ENCODE measurements around the gene MMP24OS.

The MMP24OS gene

DNA sequence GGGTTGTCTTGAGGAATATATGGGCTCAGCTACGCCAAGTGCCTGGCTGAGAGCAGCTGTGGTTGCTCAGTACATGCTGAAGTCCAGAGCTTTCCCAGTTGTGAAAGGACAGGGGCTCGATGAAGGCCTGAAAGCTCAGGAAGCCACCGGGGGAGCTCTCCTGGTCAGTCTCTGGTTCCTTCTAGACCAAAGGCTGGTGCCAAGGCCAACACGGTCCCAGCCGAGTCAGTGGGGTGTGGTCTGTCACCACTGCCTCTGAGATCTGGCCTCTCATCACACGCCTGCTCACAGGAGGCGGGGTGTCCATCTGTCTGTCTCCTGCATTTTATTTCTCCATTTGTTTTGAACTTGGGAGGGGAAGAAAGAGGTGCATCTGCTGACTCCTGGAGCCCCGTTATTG lies 19.2 kb upstream of the MMP24OS start:
- no peaks in the 10 kb centered on the region for H3K9me3 ChIP-seq (ENCODE audit: control insufficient read depth, insufficient read depth, low read length)
- no peak overlapping the region for H3K9ac ChIP-seq (ENCODE audit: low read depth, low read length)
- no peaks in the 10 kb centered on the region for H3K4me1 ChIP-seq (ENCODE audit: control insufficient read depth, insufficient read depth, low read length)
- H3K27me3 ChIP-seq (ENCODE audit: control insufficient read depth, insufficient read depth, low read length), result no peaks in the 10 kb centered on the region
- H3K36me3 ChIP-seq (ENCODE audit: control insufficient read depth, insufficient read depth, low read length), result no peaks in the 10 kb centered on the region
- H3K27ac ChIP-seq (ENCODE audit: low read depth, low read length), result no peak overlapping the region
- no peak overlapping the region for H3K4me3 ChIP-seq (ENCODE audit: low read depth, low read length)

DNA sequence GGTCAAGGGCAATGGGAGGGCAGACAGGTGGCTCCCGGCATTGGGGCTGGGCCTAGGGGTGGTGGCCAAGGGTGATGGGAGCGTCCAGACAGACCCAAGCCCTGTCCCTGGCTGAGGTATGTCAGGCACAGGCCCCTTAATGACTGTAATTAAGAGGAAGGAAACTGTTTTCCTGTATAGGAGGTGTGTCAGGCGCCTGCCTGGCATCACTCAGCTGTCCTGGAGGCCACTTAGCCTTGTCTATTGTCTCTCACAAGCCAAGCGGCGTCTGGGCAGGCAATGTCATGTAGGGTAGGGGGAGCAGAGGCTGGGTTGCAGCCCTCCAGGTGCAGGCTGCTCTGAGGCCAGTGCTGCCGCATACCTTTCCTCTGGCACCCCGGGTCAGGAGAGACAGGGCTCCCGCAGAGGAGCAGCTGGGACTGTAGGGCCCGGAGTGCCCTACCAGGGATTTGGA lies 18.2 kb upstream of the MMP24OS start:
- Histone ChIP-seq H3K36me3 (ENCODE audit: control insufficient read depth, insufficient read depth, low read length) (no peaks in the 10 kb centered on the region), H3K9ac (ENCODE audit: low read depth, low read length) (no peak overlapping the region), H3K27me3 (ENCODE audit: control insufficient read depth, insufficient read depth, low read length) (no peaks in the 10 kb centered on the region), H3K9me3 (ENCODE audit: control insufficient read depth, insufficient read depth, low read length) (no peaks in the 10 kb centered on the region), H3K4me1 (ENCODE audit: control insufficient read depth, insufficient read depth, low read length) (no peaks in the 10 kb centered on the region), H3K4me3 (ENCODE audit: low read depth, low read length) (no peak overlapping the region), H3K27ac (ENCODE audit: low read depth, low read length) (no peak overlapping the region)

DNA sequence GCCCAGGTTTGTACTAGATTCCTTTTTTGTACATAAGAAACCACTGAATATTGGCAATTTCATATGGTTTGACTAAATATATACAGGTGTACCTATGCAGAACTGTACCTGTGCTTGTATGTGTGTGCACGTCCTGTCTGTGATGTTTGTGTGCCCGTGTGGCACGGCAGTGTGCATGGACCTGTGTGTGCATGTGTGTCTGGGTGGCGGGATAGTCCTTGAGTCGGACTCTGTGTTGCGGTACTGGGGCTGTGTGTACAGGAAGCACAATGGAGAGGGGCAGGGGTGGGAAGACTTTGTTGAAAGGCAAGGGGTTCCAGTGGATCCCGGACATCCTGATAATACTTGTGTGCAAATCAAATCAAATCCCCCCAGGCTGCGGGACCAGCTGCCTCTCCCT lies 17.8 kb upstream of the MMP24OS start:
- Histone ChIP-seq H3K4me3 (ENCODE audit: low read depth, low read length) (no peak overlapping the region), H3K9me3 (ENCODE audit: control insufficient read depth, insufficient read depth, low read length) (no peaks in the 10 kb centered on the region), H3K4me1 (ENCODE audit: control insufficient read depth, insufficient read depth, low read length) (no peaks in the 10 kb centered on the region), H3K9ac (ENCODE audit: low read depth, low read length) (no peak overlapping the region), H3K36me3 (ENCODE audit: control insufficient read depth, insufficient read depth, low read length) (no peaks in the 10 kb centered on the region), H3K27me3 (ENCODE audit: control insufficient read depth, insufficient read depth, low read length) (no peaks in the 10 kb centered on the region), H3K27ac (ENCODE audit: low read depth, low read length) (no peak overlapping the region)

DNA sequence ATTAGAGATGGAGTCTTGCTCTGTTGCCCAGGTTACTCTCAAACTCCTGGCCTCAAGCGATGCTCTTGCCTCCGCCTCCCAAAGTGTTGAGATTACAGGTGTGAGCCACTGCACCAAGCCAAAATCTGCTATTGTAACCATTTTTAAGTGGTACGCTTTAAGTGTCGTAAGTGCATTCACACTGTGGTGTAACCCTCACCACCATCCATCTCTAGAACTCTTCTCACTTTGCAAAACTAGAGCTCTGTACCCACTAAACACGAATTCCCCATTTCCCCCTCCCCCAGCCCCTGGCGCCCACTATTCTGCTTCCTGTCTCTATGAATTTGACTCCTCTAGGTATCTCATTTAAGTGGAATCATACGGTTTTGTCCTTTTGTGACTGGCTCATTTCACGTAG lies 17.1 kb upstream of the MMP24OS start:
- no peak overlapping the region for H3K4me3 ChIP-seq (ENCODE audit: low read depth, low read length)
- no peak overlapping the region for H3K27ac ChIP-seq (ENCODE audit: low read depth, low read length)
- H3K9me3 ChIP-seq (ENCODE audit: control insufficient read depth, insufficient read depth, low read length), result no peaks in the 10 kb centered on the region
- H3K27me3 ChIP-seq (ENCODE audit: control insufficient read depth, insufficient read depth, low read length), result no peaks in the 10 kb centered on the region
- no peak overlapping the region for H3K9ac ChIP-seq (ENCODE audit: low read depth, low read length)
- no peaks in the 10 kb centered on the region for H3K4me1 ChIP-seq (ENCODE audit: control insufficient read depth, insufficient read depth, low read length)
- no peaks in the 10 kb centered on the region for H3K36me3 ChIP-seq (ENCODE audit: control insufficient read depth, insufficient read depth, low read length)

DNA sequence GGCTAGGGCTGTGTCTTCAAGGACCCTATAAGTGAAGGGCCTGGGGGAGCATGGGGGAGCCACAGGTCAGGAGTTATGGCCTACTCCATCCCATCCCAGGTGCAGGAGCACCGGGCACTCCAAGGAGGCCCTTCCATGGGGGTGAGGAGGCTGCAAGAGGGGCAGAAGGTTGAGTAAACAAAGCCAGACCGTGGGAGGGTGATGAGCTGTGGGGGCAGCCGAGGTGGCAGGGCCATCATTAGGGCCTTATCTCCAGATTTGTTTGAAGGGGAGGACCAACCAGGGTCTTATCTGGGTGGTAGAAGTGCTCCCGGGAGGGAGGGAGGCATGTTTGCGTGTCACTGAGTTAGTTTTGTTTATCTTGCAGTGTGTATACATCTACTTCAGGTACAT lies 16.4 kb upstream of the MMP24OS start:
- no peak overlapping the region for H3K4me3 ChIP-seq (ENCODE audit: low read depth, low read length)
- no peaks in the 10 kb centered on the region for H3K27me3 ChIP-seq (ENCODE audit: control insufficient read depth, insufficient read depth, low read length)
- no peak overlapping the region for H3K9ac ChIP-seq (ENCODE audit: low read depth, low read length)
- no peak overlapping the region for H3K27ac ChIP-seq (ENCODE audit: low read depth, low read length)
- H3K4me1 ChIP-seq (ENCODE audit: control insufficient read depth, insufficient read depth, low read length), result no peaks in the 10 kb centered on the region
- H3K9me3 ChIP-seq (ENCODE audit: control insufficient read depth, insufficient read depth, low read length), result no peaks in the 10 kb centered on the region
- no peaks in the 10 kb centered on the region for H3K36me3 ChIP-seq (ENCODE audit: control insufficient read depth, insufficient read depth, low read length)

- no peaks in the 10 kb centered on the region for H3K9me3 ChIP-seq (ENCODE audit: control insufficient read depth, insufficient read depth, low read length)
- no peak overlapping the region for H3K9ac ChIP-seq (ENCODE audit: low read depth, low read length)
- H3K27ac ChIP-seq (ENCODE audit: low read depth, low read length), result no peak overlapping the region
- no peaks in the 10 kb centered on the region for H3K36me3 ChIP-seq (ENCODE audit: control insufficient read depth, insufficient read depth, low read length)
- no peaks in the 10 kb centered on the region for H3K27me3 ChIP-seq (ENCODE audit: control insufficient read depth, insufficient read depth, low read length)
- H3K4me1 ChIP-seq (ENCODE audit: control insufficient read depth, insufficient read depth, low read length), result no peaks in the 10 kb centered on the region
- no peak overlapping the region for H3K4me3 ChIP-seq (ENCODE audit: low read depth, low read length)
These were observed 15.7 kb upstream of the MMP24OS start for GRCh38 chr20:35293303-35294292.

- Histone ChIP-seq H3K4me3 (ENCODE audit: low read depth, low read length) (no peak overlapping the region), H3K27ac (ENCODE audit: low read depth, low read length) (no peak overlapping the region), H3K9me3 (ENCODE audit: control insufficient read depth, insufficient read depth, low read length) (no peaks in the 10 kb centered on the region), H3K27me3 (ENCODE audit: control insufficient read depth, insufficient read depth, low read length) (no peaks in the 10 kb centered on the region), H3K36me3 (ENCODE audit: control insufficient read depth, insufficient read depth, low read length) (no peaks in the 10 kb centered on the region), H3K9ac (ENCODE audit: low read depth, low read length) (no peak overlapping the region), H3K4me1 (ENCODE audit: control insufficient read depth, insufficient read depth, low read length) (no peaks in the 10 kb centered on the region)
These were observed 14.8 kb upstream of the MMP24OS start for GRCh38 chr20:35292504-35293285.

GRCh38 chr20:35291654-35292503 lies 14.0 kb upstream of the MMP24OS start, which contains the start of gene FAM83C:
Gene FAM83C (minus strand): TSS chr20:35292425. CDS start chr20:35292304, 121 bp downstream.
- Histone ChIP-seq H3K9me3 (ENCODE audit: control insufficient read depth, insufficient read depth, low read length) (no peaks in the 10 kb centered on the region), H3K4me3 (ENCODE audit: low read depth, low read length) (no peak within 1 kb of the TSS), H3K27me3 (ENCODE audit: control insufficient read depth, insufficient read depth, low read length) (no peaks in the 10 kb centered on the region), H3K27ac (ENCODE audit: low read depth, low read length) (no peak within 1 kb of the TSS), H3K4me1 (ENCODE audit: control insufficient read depth, insufficient read depth, low read length) (no peaks in the 10 kb centered on the region), H3K9ac (ENCODE audit: low read depth, low read length) (no peak within 1 kb of the TSS), H3K36me3 (ENCODE audit: control insufficient read depth, insufficient read depth, low read length) (no peaks in the 10 kb centered on the region)

DNA sequence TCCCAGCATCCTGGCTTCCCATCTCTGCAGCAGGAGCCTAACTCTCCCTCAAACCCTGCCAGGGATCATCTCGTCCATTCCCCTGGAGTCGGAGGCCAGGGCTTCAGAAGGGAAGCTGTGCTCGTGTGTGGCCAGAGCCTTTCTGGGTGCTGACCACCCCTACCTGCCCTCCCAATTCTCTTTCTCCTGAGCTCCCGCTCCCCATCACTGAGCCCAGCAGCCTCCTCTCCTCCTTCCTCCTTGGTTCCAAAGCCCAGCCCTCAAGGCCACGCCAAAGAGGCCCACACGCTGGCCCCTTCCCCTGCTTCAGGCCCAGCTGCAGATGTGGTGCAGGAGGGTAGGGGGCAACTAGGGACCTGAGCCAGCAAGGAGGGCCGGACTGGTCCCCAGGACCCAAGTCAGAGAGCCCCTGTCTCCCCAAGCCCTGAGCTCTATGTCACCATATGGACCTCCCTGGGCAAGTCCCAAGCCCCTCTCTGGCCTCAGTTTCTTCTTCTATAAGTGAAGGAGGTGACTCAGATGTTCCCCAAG lies 13.0 kb upstream of the MMP24OS start:
- H3K4me3 ChIP-seq (ENCODE audit: low read depth, low read length), result no peak overlapping the region
- no peak overlapping the region for H3K27ac ChIP-seq (ENCODE audit: low read depth, low read length)
- no peaks in the 10 kb centered on the region for H3K9me3 ChIP-seq (ENCODE audit: control insufficient read depth, insufficient read depth, low read length)
- H3K27me3 ChIP-seq (ENCODE audit: control insufficient read depth, insufficient read depth, low read length), result no peaks in the 10 kb centered on the region
- H3K9ac ChIP-seq (ENCODE audit: low read depth, low read length), result no peak overlapping the region
- H3K4me1 ChIP-seq (ENCODE audit: control insufficient read depth, insufficient read depth, low read length), result no peaks in the 10 kb centered on the region
- no peaks in the 10 kb centered on the region for H3K36me3 ChIP-seq (ENCODE audit: control insufficient read depth, insufficient read depth, low read length)

- Histone ChIP-seq H3K9me3 (ENCODE audit: control insufficient read depth, insufficient read depth, low read length) (no peaks in the 10 kb centered on the region), H3K36me3 (ENCODE audit: control insufficient read depth, insufficient read depth, low read length) (no peaks in the 10 kb centered on the region), H3K4me1 (ENCODE audit: control insufficient read depth, insufficient read depth, low read length) (no peaks in the 10 kb centered on the region), H3K27ac (ENCODE audit: low read depth, low read length) (no peak overlapping the region), H3K4me3 (ENCODE audit: low read depth, low read length) (no peak overlapping the region), H3K9ac (ENCODE audit: low read depth, low read length) (no peak overlapping the region), H3K27me3 (ENCODE audit: control insufficient read depth, insufficient read depth, low read length) (no peaks in the 10 kb centered on the region)
These were observed 12.4 kb upstream of the MMP24OS start for GRCh38 chr20:35290186-35290886.

Measured in HUES48 (cell line).